Right lobe of liver (tissue), 6 donors: ENCODE results near the gene ACTRT3. TPM values are rescaled to one million over a fixed set of nuclear protein-coding genes. Genes with fewer than 3 reads are reported as not detected.

Source experiments
- ATAC-seq, 4 donors: fragments of 200-7000 bp; cut with Tn5 transposase; one replicate each; pipeline ENCODE4 v1.9.1; 2020; ENCODE audit warnings: mild to moderate bottlenecking in 4 of 4, moderate library complexity in 4 of 4
- DNase-seq, 3 donors: peaks; one replicate each; pipeline ENCODE4 v3.0.0-alpha.2; 2020
- H3K27ac ChIP-seq, 3 donors: fragments of 200-600 bp; one replicate each; pipeline ENCODE4 v1.8.0; 2022
- H3K27me3 ChIP-seq, 2 donors: fragments of 200-600 bp; one replicate each; pipeline ENCODE4 v1.8.0; 2022
- H3K36me3 ChIP-seq, 4 donors: fragments of 200-600 bp; sonication (generic) in 1 of 4; one replicate each; pipeline versions ENCODE4 v1.5.1 to v1.8.0; 2017 to 2022; ENCODE audit warnings: control low read depth in 1 of 4
- H3K4me1 ChIP-seq, 4 donors: fragments of 200-600 bp; sonication (generic) in 1 of 4; one replicate each; pipeline versions ENCODE4 v1.5.1 to v1.8.0; 2017 to 2022; ENCODE audit warnings: control low read depth in 1 of 4
- H3K4me3 ChIP-seq, 3 donors: fragments of 200-600 bp; one replicate each; pipeline ENCODE4 v1.8.0; 2022
- H3K9me3 ChIP-seq, 4 donors: fragments of 200-600 bp; sonication (generic) in 1 of 4; one replicate each; pipeline versions ENCODE4 v1.5.1 to v1.8.0; 2017 to 2022; ENCODE audit warnings: control low read depth in 1 of 4
- POLR2A ChIP-seq: fragments of 450-650 bp; IDR thresholded peaks from one replicate; pipeline ENCODE4 v1.6.1; 2017; ENCODE audit warnings: antibody characterized with exemption, mild to moderate bottlenecking
- WGBS: methylation state at CpG from one replicate; pipeline ENCODE4 v1.1.6; 2018; ENCODE audit warnings: low coverage, low lambda C conversion rate; ENCODE audit not compliant: insufficient coverage; ENCODE audit errors: missing lambda C conversion rate; 5-methylcytosine and 5-hydroxymethylcytosine counted together
- intact Hi-C, 2 donors: fragments of 100-400 bp; cut with DNase I; formaldehyde crosslinking; loops; one replicate each; pipeline versions ENCODE4 v1.11.2 to v1.14.1; 2022
- total RNA-seq, 6 experiments: library from RNA; depleted of rRNA in 2 of 6; stranded (reverse); fragments of >200 nt in 2 of 6; fragmentation: NEBNext Ultra II Directional in 3 of 6; extraction: Animal tissue kit (Norgen Biotek cat#: 25700) in 3 of 6; gene quantifications; one replicate each; pipeline versions ENCODE4 v1.1.0 to v1.2.4, GENCODE V29; 2016 to 2023
- TF ChIP-seq, protein P1 (sequence below), 4 donors: fragments of 200-600 bp in 3 of 4; fragments of 450-650 bp in 1 of 4; IDR thresholded peaks; one replicate each; pipeline versions ENCODE4 v1.5.1 to v1.8.0; 2016 to 2022; ENCODE audit warnings: antibody characterized with exemption in 4 of 4, mild to moderate bottlenecking in 2 of 4
- donor health status: DM: no; HTN: yes; CAD: no.
- donor health status: DM: no; HTN: no; CAD: no.
- donor health status: DM: no; HTN: no; CAD: no.
- donor health status: DM: no; HTN: yes; CAD: no.
- donor health status: DM: no; HTN: yes; CAD: no.

The ACTRT3 gene
- total RNA-seq, 6 experiments from 2014 or later = 1.1 to 2.3 (median 1.6) TPM

GRCh38 chr3:169759256-169759655, 10.1 kb downstream of the ACTRT3 start:
- H3K36me3 ChIP-seq = no peaks in the 10 kb centered on the region
- no peaks in the 10 kb centered on the region for H3K9me3 ChIP-seq
- WGBS = 46% methylated on average over 2 of the region's 2 CpGs
- intact Hi-C loops = no loop called here
- ATAC-seq = no peak
- TF ChIP-seq POLR2A = no peak
- TF ChIP-seq, protein P1, sequence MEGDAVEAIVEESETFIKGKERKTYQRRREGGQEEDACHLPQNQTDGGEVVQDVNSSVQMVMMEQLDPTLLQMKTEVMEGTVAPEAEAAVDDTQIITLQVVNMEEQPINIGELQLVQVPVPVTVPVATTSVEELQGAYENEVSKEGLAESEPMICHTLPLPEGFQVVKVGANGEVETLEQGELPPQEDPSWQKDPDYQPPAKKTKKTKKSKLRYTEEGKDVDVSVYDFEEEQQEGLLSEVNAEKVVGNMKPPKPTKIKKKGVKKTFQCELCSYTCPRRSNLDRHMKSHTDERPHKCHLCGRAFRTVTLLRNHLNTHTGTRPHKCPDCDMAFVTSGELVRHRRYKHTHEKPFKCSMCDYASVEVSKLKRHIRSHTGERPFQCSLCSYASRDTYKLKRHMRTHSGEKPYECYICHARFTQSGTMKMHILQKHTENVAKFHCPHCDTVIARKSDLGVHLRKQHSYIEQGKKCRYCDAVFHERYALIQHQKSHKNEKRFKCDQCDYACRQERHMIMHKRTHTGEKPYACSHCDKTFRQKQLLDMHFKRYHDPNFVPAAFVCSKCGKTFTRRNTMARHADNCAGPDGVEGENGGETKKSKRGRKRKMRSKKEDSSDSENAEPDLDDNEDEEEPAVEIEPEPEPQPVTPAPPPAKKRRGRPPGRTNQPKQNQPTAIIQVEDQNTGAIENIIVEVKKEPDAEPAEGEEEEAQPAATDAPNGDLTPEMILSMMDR (IDR thresholded peaks at IDR 0.05) = no peak
- DNase-seq = no peak
- H3K27ac ChIP-seq = no peak overlapping the region
- no peaks in the 10 kb centered on the region for H3K27me3 ChIP-seq
- H3K4me1 ChIP-seq = no peaks in the 10 kb centered on the region
- H3K4me3 ChIP-seq = no peak overlapping the region

GRCh38 chr3:169758359-169758994, 10.9 kb downstream of the ACTRT3 start:
- intact Hi-C loops = no loop called here
- Histone ChIP-seq H3K4me3 (no peak overlapping the region), H3K4me1 (no peaks in the 10 kb centered on the region), H3K27me3 (no peaks in the 10 kb centered on the region), H3K9me3 (no peaks in the 10 kb centered on the region), H3K27ac (no peak overlapping the region), H3K36me3 (no peaks in the 10 kb centered on the region)
- ATAC-seq (no peak), DNase-seq (no peak)
- WGBS = 58% methylated on average over 5 of the region's 5 CpGs
- TF ChIP-seq POLR2A = no peak
- TF ChIP-seq, protein P1 (IDR thresholded peaks at IDR 0.05) = no peak

DNA sequence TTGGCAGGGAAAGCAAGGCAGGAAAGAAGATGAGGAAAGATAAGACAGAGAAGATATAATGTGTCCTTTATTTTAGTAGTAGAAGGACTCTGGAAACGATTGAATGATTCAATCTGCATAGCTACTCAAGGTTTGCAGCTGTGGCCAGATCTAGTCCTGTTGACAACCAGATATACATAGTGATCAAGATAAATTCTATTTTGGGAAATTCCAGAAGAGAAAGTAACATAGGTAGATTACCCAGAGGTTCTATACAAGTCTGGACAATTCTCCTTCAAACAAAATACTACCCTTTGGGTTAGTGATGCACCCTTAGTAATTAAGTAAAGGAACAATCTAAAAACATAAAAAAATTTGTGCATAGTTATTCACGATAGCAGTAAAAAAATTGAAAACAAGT, 13.9 kb downstream of the ACTRT3 start:
- H3K4me3 ChIP-seq = no peak overlapping the region
- no peaks in the 10 kb centered on the region for H3K27me3 ChIP-seq
- intact Hi-C loops = no loop called here
- ATAC-seq (no peak), DNase-seq (no peak)
- H3K9me3 ChIP-seq = no peaks in the 10 kb centered on the region
- 57% methylated on average over 2 of the region's 2 CpGs for WGBS
- TF ChIP-seq, protein P1 (IDR thresholded peaks at IDR 0.05) = no peak
- no peak for TF ChIP-seq POLR2A
- no peak overlapping the region for H3K27ac ChIP-seq
- H3K36me3 ChIP-seq = no peaks in the 10 kb centered on the region
- H3K4me1 ChIP-seq = no peaks in the 10 kb centered on the region

DNA sequence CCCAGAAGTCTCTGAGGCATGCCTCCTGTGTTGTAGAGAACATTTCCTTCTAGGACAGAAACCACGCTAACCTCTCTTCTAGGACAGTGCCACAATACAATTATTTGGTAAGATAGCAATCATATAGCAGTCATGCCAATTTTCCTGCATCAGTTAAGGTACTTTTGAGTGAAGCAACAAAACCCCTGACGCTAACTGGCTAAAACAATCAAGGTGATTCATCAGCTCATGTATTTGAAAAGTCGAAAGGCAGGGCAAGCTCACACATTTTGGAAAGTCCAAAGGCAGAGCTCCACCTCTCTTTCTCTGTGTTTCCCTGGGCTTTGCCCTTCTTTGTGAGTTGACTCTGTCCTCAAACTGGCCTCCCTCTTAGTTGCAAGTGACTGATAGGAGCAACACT, 14.7 kb downstream of the ACTRT3 start:
- no peak overlapping the region for H3K27ac ChIP-seq
- H3K36me3 ChIP-seq = no peaks in the 10 kb centered on the region
- H3K4me3 ChIP-seq = no peak overlapping the region
- TF ChIP-seq, protein P1 (IDR thresholded peaks at IDR 0.05) = no peak
- no peak for TF ChIP-seq POLR2A
- H3K9me3 ChIP-seq = no peaks in the 10 kb centered on the region
- intact Hi-C loops = loop anchor here in 1 of 2 donors (5.0 kb wide), 1 partner anchor 208 kb away; no protein-coding TSS in a partner anchor
- DNase-seq (no peak), ATAC-seq (peak in 1 of 4 donors; percentile 20)
- 57% methylated on average over 3 of the region's 3 CpGs for WGBS
- no peaks in the 10 kb centered on the region for H3K4me1 ChIP-seq
- no peaks in the 10 kb centered on the region for H3K27me3 ChIP-seq
